Endothelial cell of umbilical vein (primary cell): ENCODE data around the gene LCN12. TPM values are rescaled to one million over a fixed set of nuclear protein-coding genes. Genes with fewer than 3 reads are reported as not detected.

Experiments
- BruUV-seq: library from RNA; stranded (reverse); fragments of 400-500 nt; replicated peaks from 2 replicates; lab custom pipeline; 2021; lab: Mats Ljungman, UMichigan
- CTCF ChIA-PET: fragments of 300-600, 350-600 bp; sonication (Branson Sonifier 250); formaldehyde crosslinking; loops from one replicate; lab custom pipeline; 2021; ENCODE audit warnings: antibody characterized with exemption, inconsistent platforms; lab: Charles Lee
- POLR2A ChIA-PET: fragments of 300-600, 350-600 bp; sonication (Branson Sonifier 250); formaldehyde crosslinking; loops from one replicate; lab custom pipeline; 2021; ENCODE audit warnings: antibody characterized with exemption, inconsistent platforms; lab: Charles Lee
- DNase-seq: peaks from one replicate; pipeline ENCODE4 v3.0.0-alpha.2; 2011; ENCODE audit warnings: low read depth, low spot score
- FAIRE-seq: peaks from 2 replicates; lab custom pipeline; 2011; peaks lifted over from hg19 to GRCh38; lab: Jason Lieb, UNC
- H2AFZ ChIP-seq: 2 replicates; pipeline ENCODE4 v1.6.0; 2012; ENCODE audit warnings: low read depth, low read length, control low read depth, inconsistent platforms
- H3K27ac ChIP-seq: 2 replicates; pipeline ENCODE4 v1.5.1; 2011; ENCODE audit warnings: low read depth, mild to moderate bottlenecking, control low read depth, low read length, moderate library complexity; ENCODE audit not compliant: insufficient read depth
- H3K27me3 ChIP-seq, 2 experiments: 2 replicates each; pipeline versions ENCODE4 v1.6.0 to v1.6.1; 2011; ENCODE audit warnings: low read length in 2 of 2, mixed read lengths in 1 of 2; ENCODE audit not compliant: control insufficient read depth in 2 of 2, insufficient read depth in 2 of 2
- H3K36me3 ChIP-seq, 2 experiments: 2 replicates in 1 of 2; 3 replicates in 1 of 2; pipeline ENCODE4 v1.5.1; 2011; ENCODE audit warnings: low read length in 2 of 2, mild to moderate bottlenecking in 1 of 2, moderate library complexity in 1 of 2; ENCODE audit not compliant: control insufficient read depth in 2 of 2, insufficient read depth in 2 of 2; ENCODE audit errors: extremely low read depth in 1 of 2
- H3K4me1 ChIP-seq: 3 replicates; pipeline ENCODE4 v1.5.1; 2011; ENCODE audit warnings: mild to moderate bottlenecking, low read length; ENCODE audit not compliant: control insufficient read depth, insufficient read depth; ENCODE audit errors: extremely low read depth
- H3K4me2 ChIP-seq: 2 replicates; pipeline ENCODE4 v1.6.1; 2011; ENCODE audit warnings: low read length, control low read depth, mixed read lengths; ENCODE audit not compliant: insufficient read depth
- H3K4me3 ChIP-seq, 3 experiments: fragments of 200-600 bp in 1 of 3; sonication (generic), shearing (Covaris generic) in 1 of 3; replicated peaks in 1 of 3; 2 replicates each; pipeline ENCODE4 v1.5.1; 2011 to 2016; ENCODE audit warnings: control low read depth in 3 of 3, low read length in 3 of 3, mild to moderate bottlenecking in 2 of 3, inconsistent platforms in 1 of 3, low read depth in 1 of 3, moderate library complexity in 1 of 3; ENCODE audit not compliant: insufficient read depth in 1 of 3
- H3K79me2 ChIP-seq: 2 replicates; pipeline ENCODE4 v1.6.0; 2012; ENCODE audit warnings: low read length, inconsistent platforms; ENCODE audit not compliant: control insufficient read depth, insufficient read depth
- H3K9ac ChIP-seq: replicated peaks from 2 replicates; pipeline ENCODE3; 2011; ENCODE audit warnings: low read length, control low read depth; ENCODE audit not compliant: insufficient read depth; ENCODE audit errors: extremely low read depth
- H3K9me1 ChIP-seq: replicated peaks from 3 replicates; pipeline ENCODE4 v1.6.0; 2011; ENCODE audit warnings: mild to moderate bottlenecking, low read length; ENCODE audit not compliant: control insufficient read depth, insufficient read depth; ENCODE audit errors: extremely low read depth
- H3K9me3 ChIP-seq: replicated peaks from 2 replicates; pipeline ENCODE4 v1.5.1; 2012; ENCODE audit warnings: low read length, inconsistent platforms; ENCODE audit not compliant: control insufficient read depth, insufficient read depth
- H4K20me1 ChIP-seq: replicated peaks from 2 replicates; pipeline ENCODE3; 2011; ENCODE audit warnings: mild to moderate bottlenecking, low read length; ENCODE audit not compliant: control insufficient read depth, insufficient read depth; ENCODE audit errors: extremely low read depth
- EZH2 ChIP-seq: IDR thresholded peaks from 2 replicates; pipeline ENCODE4 v1.6.1; 2012; ENCODE audit warnings: borderline replicate concordance, low read depth, mild to moderate bottlenecking, moderate library complexity, low read length, inconsistent platforms; ENCODE audit not compliant: severe bottlenecking
- GATA2 ChIP-seq: IDR thresholded peaks from 2 replicates; pipeline ENCODE4 v1.7.0; 2011; ENCODE audit warnings: low read depth, mild to moderate bottlenecking, moderate library complexity, mixed read lengths, low read length; ENCODE audit not compliant: insufficient read length, insufficient read depth
- JUN ChIP-seq: IDR thresholded peaks from 2 replicates; pipeline ENCODE4 v1.6.1; 2011; ENCODE audit warnings: borderline replicate concordance, low read depth; ENCODE audit not compliant: insufficient read length, insufficient read depth
- POLR2AphosphoS5 ChIP-seq: IDR thresholded peaks from 2 replicates; pipeline ENCODE4 v1.6.1; 2012; ENCODE audit warnings: low read depth, mild to moderate bottlenecking, control low read depth, low read length, moderate library complexity; ENCODE audit not compliant: insufficient read depth
- dilution Hi-C: fragments of 300-500 bp; cut with MboI; formaldehyde crosslinking; loops from one replicate; pipeline ENCODE4 v1.15.0; 2019; ENCODE audit warnings: low sequenced_read_pairs; ENCODE audit not compliant: extremely low pct_ligation_motif_present
- intact Hi-C: fragments of 100-400 bp; cut with micrococcal nuclease; formaldehyde crosslinking; loops from one replicate; pipeline ENCODE4 v1.10.0; 2022
- polyA plus RNA-seq, 4 experiments: library from polyadenylated mRNA; depleted of rRNA in 3 of 4; stranded (reverse) in 3 of 4; unstranded in 1 of 4; fragments of >200 nt; gene quantifications; 2 replicates each; pipeline versions ENCODE4 v1.2.1 to v1.2.3, GENCODE V29; 2011 to 2012; ENCODE audit warnings: missing spikeins in 1 of 4
- total RNA-seq: library from RNA; stranded (reverse); gene quantifications from 2 replicates; pipeline ENCODE4 v1.2.3, GENCODE V29; 2021
- TF ChIP-seq, protein P1 (sequence below): IDR thresholded peaks from 2 replicates; pipeline ENCODE4 v1.6.1; 2011; ENCODE audit not compliant: insufficient read depth, insufficient read length
- TF ChIP-seq, protein P2 (sequence below), 2 donors: IDR thresholded peaks; 1 replicate in 1 of 2; 2 replicates in 1 of 2; pipeline ENCODE4 v1.5.1; 2011; ENCODE audit warnings: low read length in 2 of 2, mild to moderate bottlenecking in 2 of 2, moderate library complexity in 2 of 2, control low read depth in 1 of 2, inconsistent platforms in 1 of 2, low read depth in 1 of 2; ENCODE audit not compliant: insufficient read depth in 1 of 2; ENCODE audit errors: extremely low read depth in 1 of 2

LCN12 gene
- total and polyA plus RNA-seq, 2 donors (not counting 3 experiments of a cell fraction or from before 2014, with no cell fraction given): 0.35 to 0.52 TPM

DNA sequence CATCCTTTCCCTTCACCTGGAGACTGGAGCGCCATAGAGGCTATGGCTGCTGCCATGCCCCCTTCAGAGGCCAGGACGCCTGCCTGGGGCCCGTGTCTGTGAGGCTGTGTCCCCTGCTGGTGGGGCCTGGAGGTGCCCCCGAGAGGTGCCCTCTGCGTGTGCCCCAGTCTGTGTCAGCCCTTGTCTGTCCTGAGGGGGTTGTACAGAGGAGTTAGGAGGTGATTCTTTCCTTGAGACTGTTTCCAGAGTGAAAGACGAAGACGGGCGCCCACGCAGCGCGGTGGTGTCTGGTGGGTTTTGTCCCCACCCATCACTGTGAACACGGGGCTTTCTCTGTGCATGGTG, 41.2 kb upstream of the LCN12 start:
- H3K9me3 ChIP-seq: no peaks in the 10 kb centered on the region
- H3K79me2 ChIP-seq: no peaks in the 10 kb centered on the region
- TF ChIP-seq GATA2 (no peak), JUN (no peak), POLR2AphosphoS5 (no peak), EZH2 (no peak)
- TF ChIP-seq, protein P1, sequence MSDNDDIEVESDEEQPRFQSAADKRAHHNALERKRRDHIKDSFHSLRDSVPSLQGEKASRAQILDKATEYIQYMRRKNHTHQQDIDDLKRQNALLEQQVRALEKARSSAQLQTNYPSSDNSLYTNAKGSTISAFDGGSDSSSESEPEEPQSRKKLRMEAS: no peak
- TF ChIP-seq, protein P2, sequence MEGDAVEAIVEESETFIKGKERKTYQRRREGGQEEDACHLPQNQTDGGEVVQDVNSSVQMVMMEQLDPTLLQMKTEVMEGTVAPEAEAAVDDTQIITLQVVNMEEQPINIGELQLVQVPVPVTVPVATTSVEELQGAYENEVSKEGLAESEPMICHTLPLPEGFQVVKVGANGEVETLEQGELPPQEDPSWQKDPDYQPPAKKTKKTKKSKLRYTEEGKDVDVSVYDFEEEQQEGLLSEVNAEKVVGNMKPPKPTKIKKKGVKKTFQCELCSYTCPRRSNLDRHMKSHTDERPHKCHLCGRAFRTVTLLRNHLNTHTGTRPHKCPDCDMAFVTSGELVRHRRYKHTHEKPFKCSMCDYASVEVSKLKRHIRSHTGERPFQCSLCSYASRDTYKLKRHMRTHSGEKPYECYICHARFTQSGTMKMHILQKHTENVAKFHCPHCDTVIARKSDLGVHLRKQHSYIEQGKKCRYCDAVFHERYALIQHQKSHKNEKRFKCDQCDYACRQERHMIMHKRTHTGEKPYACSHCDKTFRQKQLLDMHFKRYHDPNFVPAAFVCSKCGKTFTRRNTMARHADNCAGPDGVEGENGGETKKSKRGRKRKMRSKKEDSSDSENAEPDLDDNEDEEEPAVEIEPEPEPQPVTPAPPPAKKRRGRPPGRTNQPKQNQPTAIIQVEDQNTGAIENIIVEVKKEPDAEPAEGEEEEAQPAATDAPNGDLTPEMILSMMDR (IDR thresholded peaks at IDR 0.05; ENCODE audit: extremely low read depth in 1 of 2, insufficient read depth in 1 of 2, low read depth in 1 of 2, low read length in 2 of 2): no peak
- intact Hi-C loops: no loop called here
- peaks cover 5 to 38% of the 10 kb centered on the region in 2 experiments for H3K36me3 ChIP-seq
- FAIRE-seq: no peak
- H3K27me3 ChIP-seq: no peaks in the 10 kb centered on the region
- no peaks in the 10 kb centered on the region for H3K4me1 ChIP-seq
- no peak overlapping the region for H3K9ac ChIP-seq
- POLR2A ChIA-PET: no interaction called here
- no peak overlapping the region for H3K4me3 ChIP-seq
- H2AFZ ChIP-seq: no peak overlapping the region
- H3K4me2 ChIP-seq: no peak overlapping the region
- no peaks in the 10 kb centered on the region for H4K20me1 ChIP-seq
- BruUV-seq: no TSS peak
- H3K27ac ChIP-seq: no peak overlapping the region
- DNase-seq: no peak
- no peaks in the 10 kb centered on the region for H3K9me1 ChIP-seq
- dilution Hi-C loops: no loop called here
- CTCF ChIA-PET: interaction anchor here (0.6 kb wide), 1 partner anchor 62 kb away, joined by 3 read pairs; no protein-coding TSS in a partner anchor
